ENCODE measurements around the gene APOH.

Gene APOH

DNA sequence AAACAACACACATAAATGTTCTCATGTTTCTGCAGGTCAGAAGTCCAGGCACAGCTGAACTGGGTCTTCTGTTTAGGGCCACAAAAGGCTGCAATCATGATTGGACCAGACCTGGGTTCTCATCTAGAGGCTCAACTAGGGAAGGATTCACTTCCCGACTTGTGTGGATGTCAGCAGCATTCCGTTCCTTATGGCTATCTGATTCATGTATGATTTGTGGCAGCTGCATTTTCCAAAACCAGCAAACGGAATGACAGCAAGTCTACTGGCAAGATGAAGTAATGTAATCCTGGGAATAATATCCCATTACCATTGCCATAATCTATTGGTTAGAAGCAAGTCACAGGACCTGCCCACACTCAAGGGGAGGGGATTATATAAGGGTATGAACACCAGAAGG is 59.4 kb downstream of the APOH start:
- TF ChIP-seq, protein P1, sequence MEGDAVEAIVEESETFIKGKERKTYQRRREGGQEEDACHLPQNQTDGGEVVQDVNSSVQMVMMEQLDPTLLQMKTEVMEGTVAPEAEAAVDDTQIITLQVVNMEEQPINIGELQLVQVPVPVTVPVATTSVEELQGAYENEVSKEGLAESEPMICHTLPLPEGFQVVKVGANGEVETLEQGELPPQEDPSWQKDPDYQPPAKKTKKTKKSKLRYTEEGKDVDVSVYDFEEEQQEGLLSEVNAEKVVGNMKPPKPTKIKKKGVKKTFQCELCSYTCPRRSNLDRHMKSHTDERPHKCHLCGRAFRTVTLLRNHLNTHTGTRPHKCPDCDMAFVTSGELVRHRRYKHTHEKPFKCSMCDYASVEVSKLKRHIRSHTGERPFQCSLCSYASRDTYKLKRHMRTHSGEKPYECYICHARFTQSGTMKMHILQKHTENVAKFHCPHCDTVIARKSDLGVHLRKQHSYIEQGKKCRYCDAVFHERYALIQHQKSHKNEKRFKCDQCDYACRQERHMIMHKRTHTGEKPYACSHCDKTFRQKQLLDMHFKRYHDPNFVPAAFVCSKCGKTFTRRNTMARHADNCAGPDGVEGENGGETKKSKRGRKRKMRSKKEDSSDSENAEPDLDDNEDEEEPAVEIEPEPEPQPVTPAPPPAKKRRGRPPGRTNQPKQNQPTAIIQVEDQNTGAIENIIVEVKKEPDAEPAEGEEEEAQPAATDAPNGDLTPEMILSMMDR (conservative IDR thresholded peaks at IDR 0.05; ENCODE audit: low read depth, low read length): no peak
- no peak for DNase-seq (ENCODE audit: low read depth)

DNA sequence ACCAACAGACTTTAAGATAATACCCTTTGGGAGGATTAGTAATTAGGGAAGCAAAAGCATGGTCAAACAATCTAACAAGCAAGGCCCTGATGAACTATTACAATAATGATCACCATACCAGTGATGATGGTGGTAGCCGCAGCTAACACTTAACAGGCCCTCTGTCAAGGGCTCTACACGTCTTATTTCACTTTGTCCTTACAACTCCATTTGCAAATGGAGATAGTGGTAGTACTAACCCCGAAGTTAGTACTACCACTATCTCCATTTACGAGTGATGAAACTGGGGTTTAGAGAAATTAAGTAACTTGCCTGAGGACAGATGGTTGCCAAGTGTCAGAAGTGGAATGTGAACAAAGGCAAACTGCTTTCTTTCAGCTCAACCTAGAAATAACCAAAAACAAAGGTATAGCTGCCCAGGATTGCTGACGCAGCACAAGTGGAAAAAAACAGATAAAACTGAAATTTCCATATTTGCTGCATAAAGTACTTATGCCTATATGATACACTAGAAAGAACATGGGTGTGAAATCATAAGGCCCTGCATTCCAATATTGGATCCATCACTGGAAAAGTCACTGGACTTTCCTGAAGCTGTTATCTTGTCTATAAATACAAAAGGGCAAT is 61.9 kb downstream of the APOH start:
- TF ChIP-seq, protein P1 (conservative IDR thresholded peaks at IDR 0.05; ENCODE audit: low read depth, low read length): no peak
- no peak overlapping the region for H3K4me3 ChIP-seq (ENCODE audit: low read length)
- DNase-seq (ENCODE audit: low read depth): no peak

More for the DNA sequence above, 59.4 kb downstream of the APOH start:
- no peak overlapping the region for H3K4me3 ChIP-seq (ENCODE audit: low read length)

DNA sequence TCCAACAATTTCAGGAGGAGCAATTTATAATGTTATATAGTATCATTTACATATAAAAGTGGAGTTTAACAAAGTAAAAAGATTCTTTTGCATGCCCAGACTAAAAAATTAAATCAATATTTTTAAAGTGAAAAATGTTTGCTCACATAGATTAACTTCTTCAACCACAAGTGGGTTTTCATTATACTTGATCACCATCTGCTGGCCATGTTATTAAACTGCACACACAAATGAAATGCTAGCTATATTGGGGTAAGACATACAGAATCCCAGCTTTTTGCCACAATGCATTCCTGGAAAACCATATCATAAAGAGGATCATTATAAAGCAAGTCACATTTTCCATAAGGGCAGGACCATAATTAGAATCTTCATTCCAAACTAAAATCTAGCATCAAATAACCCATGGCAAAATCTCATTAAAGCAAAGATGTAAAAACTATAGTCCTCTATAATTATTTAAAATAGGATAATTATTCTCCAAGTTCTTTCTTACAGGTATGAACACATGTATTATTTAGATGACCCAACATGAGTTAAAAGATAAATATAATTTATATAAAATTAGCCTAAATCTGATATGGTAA is 63.6 kb downstream of the APOH start:
- peak; percentile 22 for DNase-seq (ENCODE audit: low read depth)
- TF ChIP-seq, protein P1 (conservative IDR thresholded peaks at IDR 0.05; ENCODE audit: low read depth, low read length): peak; percentile 61
- H3K4me3 ChIP-seq (ENCODE audit: low read length): no peak overlapping the region

Measured in retinal pigment epithelial cell (primary cell).